Rectal smooth muscle tissue (tissue), 1 donor: Measurements from ENCODE around the gene USP28.
A peak's percentile ranks its signal among the peaks of the same experiment; 100 is the strongest.
"Not testable (repeated sequence)": the region's sequence is repeated elsewhere in the genome, so short reads cannot be mapped to it uniquely, and the experiment has no call there.

Source experiments
- H3K27ac ChIP-seq: one replicate; pipeline ENCODE4 v1.7.0; 2013; ENCODE audit warnings: low read depth, low read length, inconsistent platforms
- H3K27me3 ChIP-seq: one replicate; pipeline ENCODE4 v1.7.0; 2013; ENCODE audit warnings: low read length; ENCODE audit not compliant: control insufficient read depth, insufficient read depth
- H3K36me3 ChIP-seq: one replicate; pipeline ENCODE4 v1.7.0; 2013; ENCODE audit warnings: low read length; ENCODE audit not compliant: control insufficient read depth, insufficient read depth
- H3K4me1 ChIP-seq: one replicate; pipeline ENCODE4 v1.7.0; 2013; ENCODE audit warnings: low read length; ENCODE audit not compliant: control insufficient read depth, insufficient read depth
- H3K4me3 ChIP-seq: one replicate; pipeline ENCODE4 v1.7.0; 2013; ENCODE audit warnings: low read length
- H3K9ac ChIP-seq: one replicate; pipeline ENCODE4 v1.7.0; 2013; ENCODE audit warnings: low read length

Gene USP28, protein sequence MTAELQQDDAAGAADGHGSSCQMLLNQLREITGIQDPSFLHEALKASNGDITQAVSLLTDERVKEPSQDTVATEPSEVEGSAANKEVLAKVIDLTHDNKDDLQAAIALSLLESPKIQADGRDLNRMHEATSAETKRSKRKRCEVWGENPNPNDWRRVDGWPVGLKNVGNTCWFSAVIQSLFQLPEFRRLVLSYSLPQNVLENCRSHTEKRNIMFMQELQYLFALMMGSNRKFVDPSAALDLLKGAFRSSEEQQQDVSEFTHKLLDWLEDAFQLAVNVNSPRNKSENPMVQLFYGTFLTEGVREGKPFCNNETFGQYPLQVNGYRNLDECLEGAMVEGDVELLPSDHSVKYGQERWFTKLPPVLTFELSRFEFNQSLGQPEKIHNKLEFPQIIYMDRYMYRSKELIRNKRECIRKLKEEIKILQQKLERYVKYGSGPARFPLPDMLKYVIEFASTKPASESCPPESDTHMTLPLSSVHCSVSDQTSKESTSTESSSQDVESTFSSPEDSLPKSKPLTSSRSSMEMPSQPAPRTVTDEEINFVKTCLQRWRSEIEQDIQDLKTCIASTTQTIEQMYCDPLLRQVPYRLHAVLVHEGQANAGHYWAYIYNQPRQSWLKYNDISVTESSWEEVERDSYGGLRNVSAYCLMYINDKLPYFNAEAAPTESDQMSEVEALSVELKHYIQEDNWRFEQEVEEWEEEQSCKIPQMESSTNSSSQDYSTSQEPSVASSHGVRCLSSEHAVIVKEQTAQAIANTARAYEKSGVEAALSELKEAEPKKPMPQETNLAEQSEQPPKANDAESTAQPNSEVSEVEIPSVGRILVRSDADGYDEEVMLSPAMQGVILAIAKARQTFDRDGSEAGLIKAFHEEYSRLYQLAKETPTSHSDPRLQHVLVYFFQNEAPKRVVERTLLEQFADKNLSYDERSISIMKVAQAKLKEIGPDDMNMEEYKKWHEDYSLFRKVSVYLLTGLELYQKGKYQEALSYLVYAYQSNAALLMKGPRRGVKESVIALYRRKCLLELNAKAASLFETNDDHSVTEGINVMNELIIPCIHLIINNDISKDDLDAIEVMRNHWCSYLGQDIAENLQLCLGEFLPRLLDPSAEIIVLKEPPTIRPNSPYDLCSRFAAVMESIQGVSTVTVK

DNA sequence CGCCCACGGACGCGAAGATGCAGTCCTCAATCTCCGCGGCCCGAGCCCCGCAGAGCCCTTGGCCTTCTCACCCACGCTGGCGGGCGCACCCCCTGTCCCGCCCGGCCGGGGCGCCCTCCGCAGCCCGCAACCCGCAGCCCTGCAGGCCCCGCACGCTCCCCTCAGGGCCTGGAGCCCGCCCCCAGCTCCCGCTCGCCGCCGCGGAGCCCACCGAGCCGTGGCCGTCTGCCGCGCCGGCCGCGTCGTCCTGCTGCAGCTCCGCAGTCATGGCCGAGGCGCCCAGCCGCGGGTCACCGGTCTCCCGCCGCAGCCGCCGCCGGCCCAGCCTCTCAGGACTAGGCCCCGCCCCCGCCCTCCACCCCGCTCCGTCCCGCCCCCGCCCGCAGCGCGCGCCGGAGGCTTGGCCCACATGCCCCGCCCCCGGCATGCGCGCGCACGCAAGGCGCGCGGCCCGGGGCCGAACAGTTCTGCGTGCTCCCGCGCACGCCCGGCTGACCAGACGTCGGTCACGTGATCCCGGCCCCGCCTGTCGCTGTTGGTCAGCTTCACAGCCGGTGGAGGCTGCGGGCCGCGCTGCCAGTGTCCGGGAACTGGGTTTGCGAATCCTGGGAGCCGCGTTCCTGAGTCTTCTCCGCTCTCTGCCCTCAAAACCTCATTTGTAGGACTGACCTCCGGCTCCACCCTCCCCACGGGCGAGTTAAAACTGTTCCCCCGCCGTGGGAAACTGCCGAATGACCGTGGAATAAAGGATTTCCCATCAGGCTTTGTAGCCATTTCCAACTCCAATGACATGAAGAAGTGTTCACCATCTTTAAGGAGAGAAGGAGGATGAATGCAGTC lies at the start of gene USP28:
USP28 (minus strand) TSS at position 339 of the 840 bp plus-strand sequence; CDS start at position 268, 71 bp downstream.
- H3K4me1 ChIP-seq: peaks cover 14% of the 10 kb centered on the region
- H3K9ac ChIP-seq: peak within 1 kb of the TSS; percentile 80
- no peaks in the 10 kb centered on the region for H3K27me3 ChIP-seq
- peak within 1 kb of the TSS; percentile 82 for H3K4me3 ChIP-seq
- no peaks in the 10 kb centered on the region for H3K36me3 ChIP-seq
- peak within 1 kb of the TSS; percentile 97 for H3K27ac ChIP-seq

DNA sequence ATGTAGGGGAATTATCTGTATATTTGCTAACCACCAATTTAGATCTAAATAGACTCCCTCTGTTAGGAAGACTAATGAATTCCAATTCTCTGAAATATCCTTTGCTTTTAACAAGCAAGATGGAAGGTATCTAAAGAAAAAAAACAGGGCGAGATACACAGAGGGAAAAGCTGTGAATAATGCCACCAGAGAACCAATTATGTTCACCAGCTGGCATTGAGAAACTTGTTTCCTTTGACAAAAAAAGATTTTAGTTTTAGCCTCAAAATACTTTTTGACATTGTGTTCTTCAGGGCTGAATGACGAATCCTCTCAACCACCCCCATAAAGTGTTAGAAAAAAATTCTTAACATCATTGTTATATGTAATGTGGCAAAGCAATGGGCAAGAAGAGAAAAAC lies 48.2 kb upstream of the USP28 start:
- Histone ChIP-seq H3K4me3 (no peak overlapping the region), H3K4me1 (no peaks in the 10 kb centered on the region), H3K27me3 (no peaks in the 10 kb centered on the region), H3K9ac (no peak overlapping the region), H3K27ac (no peak overlapping the region), H3K36me3 (no peaks in the 10 kb centered on the region)

DNA sequence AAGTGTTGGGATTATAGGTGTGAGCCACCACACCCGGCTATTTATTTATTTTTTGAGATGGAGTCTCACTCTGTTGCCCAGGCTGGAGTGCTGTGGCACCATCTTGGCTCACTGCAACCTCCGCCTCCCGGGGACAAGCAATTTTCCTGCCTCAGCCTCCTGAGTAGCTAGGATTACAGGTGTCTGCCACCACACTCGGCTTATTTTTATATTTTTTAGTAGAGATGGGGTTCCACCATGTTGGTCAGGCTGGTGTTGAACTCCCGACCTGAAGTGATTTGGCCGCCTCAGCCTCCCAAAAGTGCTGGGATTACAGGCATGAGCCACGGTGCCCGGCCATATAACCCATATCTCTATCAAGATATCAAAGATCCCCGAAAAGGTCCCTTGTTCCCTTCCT lies 36.1 kb upstream of the USP28 start:
- H3K4me3 ChIP-seq, H3K9ac ChIP-seq, H3K36me3 ChIP-seq, H3K27me3 ChIP-seq, H3K27ac ChIP-seq, H3K4me1 ChIP-seq: not testable (repeated sequence)

DNA sequence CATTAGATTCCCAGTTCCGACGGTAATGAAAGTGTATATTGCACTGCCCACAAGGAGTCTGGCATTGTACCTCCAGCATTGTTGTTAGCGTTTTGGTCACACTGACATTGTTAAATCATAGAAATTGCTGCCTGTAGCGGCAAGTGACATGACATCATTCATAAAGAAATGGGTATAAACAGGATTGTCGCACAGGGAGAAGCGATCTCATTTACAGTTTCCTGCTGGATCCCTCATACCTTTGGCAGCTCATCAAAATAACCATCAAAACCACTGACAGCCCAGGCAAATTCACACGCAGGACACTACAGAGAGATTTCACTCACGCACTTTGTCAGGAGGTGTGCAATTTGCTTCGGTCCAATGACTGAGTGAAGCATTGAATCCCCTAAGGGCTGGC lies 32.7 kb upstream of the USP28 start:
- H3K27me3 ChIP-seq: no peaks in the 10 kb centered on the region
- no peak overlapping the region for H3K27ac ChIP-seq
- H3K4me1 ChIP-seq: peaks cover 5% of the 10 kb centered on the region
- no peak overlapping the region for H3K9ac ChIP-seq
- H3K36me3 ChIP-seq: no peaks in the 10 kb centered on the region
- H3K4me3 ChIP-seq: no peak overlapping the region

DNA sequence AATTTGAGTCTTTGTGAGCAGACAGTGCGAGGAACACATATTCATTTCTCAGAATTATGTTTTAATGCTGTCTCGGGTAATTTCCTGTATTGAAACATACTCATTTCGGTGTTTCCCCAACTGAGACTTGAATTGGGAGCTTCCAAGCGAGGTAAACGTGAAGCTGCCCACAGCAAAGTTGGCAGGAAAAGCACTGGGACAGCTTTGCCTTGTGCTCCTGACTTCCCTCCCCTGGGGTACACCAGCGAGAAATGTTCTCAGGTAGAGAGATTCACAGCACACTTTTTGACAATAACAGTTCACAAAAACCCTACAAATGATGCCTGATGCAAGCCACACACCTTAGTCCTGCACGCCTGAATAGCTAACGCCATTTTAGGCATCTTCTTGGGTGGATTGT lies 32.3 kb upstream of the USP28 start:
- Histone ChIP-seq H3K4me3 (no peak overlapping the region), H3K27me3 (no peaks in the 10 kb centered on the region), H3K9ac (no peak overlapping the region), H3K4me1 (peaks cover 5% of the 10 kb centered on the region), H3K27ac (no peak overlapping the region), H3K36me3 (no peaks in the 10 kb centered on the region)

DNA sequence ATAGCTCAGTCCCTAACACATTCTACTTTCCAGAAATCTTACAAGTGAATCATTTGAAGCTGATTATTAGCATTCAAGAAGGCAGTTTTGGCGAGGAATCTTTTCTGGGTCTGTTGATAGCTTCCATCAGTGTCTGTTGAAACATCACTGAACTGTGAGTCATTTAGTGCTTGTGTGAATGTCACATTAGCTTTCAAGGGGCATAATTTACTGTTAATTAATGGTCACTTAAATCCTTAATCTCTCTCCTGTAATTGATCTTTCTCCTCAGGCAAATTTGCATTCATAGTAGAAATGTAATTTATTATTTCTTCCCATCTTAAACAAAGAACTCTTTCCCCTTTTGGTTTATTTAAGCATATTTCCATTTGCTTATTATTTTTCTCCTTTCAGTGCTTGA lies 31.8 kb upstream of the USP28 start:
- Histone ChIP-seq H3K9ac (no peak overlapping the region), H3K27ac (no peak overlapping the region), H3K27me3 (no peaks in the 10 kb centered on the region), H3K36me3 (no peaks in the 10 kb centered on the region), H3K4me3 (no peak overlapping the region), H3K4me1 (peaks cover 5% of the 10 kb centered on the region)

DNA sequence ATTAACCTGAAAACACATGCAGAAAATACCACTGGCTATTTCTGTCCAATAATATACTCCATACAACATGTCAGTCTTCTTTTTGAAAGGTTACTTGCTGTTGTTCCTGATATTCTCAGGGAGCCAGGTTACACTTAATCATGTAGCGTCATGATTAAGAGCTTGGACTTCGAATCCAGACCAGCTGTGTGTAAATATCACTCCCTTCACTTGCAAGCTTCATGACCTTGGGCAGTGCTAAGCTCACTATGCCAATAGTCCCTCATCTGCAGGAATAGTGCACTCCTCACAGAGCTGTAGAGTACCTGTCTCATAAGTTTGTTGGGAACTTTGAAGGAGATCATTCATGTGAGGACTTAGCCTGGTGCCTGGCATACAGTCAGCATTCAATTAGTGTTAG lies 31.1 kb upstream of the USP28 start:
- H3K36me3 ChIP-seq: no peaks in the 10 kb centered on the region
- H3K9ac ChIP-seq: no peak overlapping the region
- no peaks in the 10 kb centered on the region for H3K27me3 ChIP-seq
- H3K4me1 ChIP-seq: peaks cover 5% of the 10 kb centered on the region
- H3K27ac ChIP-seq: no peak overlapping the region
- no peak overlapping the region for H3K4me3 ChIP-seq

DNA sequence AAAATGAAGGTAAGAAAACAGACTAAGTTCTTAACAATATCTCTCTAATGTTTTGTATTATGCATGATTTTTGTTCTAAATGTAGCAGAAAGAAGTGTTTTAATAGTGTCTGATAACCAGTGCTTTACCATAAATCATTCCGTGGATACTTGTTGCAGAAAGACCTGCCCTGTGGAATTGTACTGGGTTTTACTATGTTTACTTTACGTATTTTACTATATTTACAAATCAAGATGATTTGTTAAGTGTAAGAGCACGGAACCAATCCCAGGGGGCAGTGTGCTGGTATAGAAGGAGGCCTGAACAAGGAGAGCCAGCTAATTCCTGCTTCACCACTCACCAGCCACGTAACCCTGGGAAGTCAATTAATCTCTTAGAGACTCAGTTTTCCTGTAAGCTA lies 30.7 kb upstream of the USP28 start:
- Histone ChIP-seq H3K4me1 (peaks cover 5% of the 10 kb centered on the region), H3K4me3 (no peak overlapping the region), H3K27ac (no peak overlapping the region), H3K9ac (no peak overlapping the region), H3K27me3 (no peaks in the 10 kb centered on the region), H3K36me3 (no peaks in the 10 kb centered on the region)

DNA sequence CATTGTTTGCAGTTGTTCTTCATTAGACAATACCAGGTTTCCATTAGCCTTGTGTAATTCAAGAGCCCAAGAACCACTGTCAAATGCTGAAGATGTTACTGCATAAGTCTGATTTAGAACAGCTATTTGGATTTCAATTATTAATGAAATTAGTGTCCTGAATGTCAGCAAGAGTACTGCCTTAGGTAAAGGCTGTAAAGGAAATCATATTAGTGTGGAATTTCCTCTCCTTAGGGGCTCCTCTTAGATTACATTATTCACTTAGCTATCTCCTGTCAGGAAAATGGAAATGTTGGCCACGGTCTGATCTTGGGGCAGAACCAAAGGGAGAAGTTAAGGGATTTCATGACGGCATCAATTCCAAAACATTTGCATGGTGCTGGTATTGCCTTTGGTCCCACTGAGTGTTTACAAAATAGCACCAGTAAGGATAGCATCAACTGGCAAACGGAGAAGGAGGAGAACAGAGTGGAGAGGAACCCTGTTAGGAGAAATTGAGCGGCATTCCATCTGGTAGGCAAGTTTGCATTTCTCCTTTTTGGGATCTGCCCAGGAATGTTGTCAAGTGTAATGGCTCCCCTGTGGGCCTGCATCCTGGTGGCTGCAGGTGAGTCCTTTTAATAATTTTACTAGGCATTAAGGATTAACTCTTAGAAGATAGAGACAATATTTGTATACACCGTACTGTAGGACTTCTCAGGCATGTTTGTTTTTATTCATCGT lies 29.2 kb upstream of the USP28 start, which contains the start of gene HTR3B:
HTR3B (plus strand) TSS at position 418 of the 723 bp plus-strand sequence; CDS start at position 556, 138 bp downstream.
- no peak within 1 kb of the TSS for H3K9ac ChIP-seq
- peaks cover 5% of the 10 kb centered on the region for H3K4me1 ChIP-seq
- no peaks in the 10 kb centered on the region for H3K27me3 ChIP-seq
- H3K36me3 ChIP-seq: no peaks in the 10 kb centered on the region
- no peak within 1 kb of the TSS for H3K4me3 ChIP-seq
- H3K27ac ChIP-seq: no peak within 1 kb of the TSS

DNA sequence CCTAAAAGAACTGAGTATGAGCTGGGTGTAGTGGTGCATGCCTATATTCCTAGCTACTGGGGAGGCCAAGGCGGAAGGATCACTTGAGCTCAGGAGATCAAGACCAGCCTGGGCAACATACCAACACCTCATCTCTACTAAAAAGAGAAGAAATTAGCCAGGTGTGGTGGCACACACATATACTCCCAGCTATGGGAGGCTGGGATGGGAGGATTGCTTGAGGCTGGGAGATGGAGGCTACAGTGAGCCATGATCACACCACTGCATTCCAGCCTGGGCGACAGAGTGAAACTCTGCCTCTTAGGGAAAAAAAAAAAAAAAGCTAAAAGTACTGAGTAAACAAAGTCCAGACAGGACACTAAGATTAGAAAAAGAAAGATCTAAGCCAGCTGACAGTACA lies 25.8 kb upstream of the USP28 start:
- no peak overlapping the region for H3K9ac ChIP-seq

DNA sequence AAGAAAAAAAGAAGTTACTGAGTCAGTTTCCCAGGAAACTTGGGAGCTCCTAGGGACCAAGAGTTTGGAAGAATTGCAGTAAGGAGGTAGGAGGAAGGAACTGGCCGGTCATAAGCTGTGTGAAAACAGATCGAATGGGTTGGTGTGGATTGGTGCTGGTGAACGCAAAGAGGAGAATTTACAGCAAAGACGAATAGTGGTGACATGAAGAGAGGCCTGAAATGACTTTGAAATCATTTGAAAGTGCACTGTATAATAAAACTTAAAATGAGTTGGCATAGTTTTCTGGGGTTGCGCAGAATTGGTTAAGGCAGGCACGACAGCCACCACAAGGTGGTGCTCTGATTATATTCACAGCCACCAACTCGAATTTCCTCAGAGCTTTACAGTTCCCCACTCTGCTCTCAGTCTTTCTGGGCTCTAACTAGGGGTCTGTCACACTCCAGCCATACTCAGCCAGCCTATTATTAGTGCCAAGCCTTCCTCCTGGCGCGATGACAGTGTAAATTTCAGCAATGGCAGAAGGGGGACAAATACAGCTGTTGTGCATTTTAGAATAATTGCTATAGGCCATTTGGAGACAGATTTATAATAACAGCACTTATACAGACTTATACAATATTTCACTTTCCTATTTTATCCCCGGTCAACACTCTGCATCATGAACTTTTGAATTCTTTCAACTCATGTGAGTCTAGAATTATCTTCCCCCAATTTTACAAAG lies 20.9 kb upstream of the USP28 start:
- no peak overlapping the region for H3K9ac ChIP-seq
- no peak overlapping the region for H3K27ac ChIP-seq
- H3K4me3 ChIP-seq: no peak overlapping the region
- H3K4me1 ChIP-seq: no peaks in the 10 kb centered on the region
- no peaks in the 10 kb centered on the region for H3K36me3 ChIP-seq
- no peaks in the 10 kb centered on the region for H3K27me3 ChIP-seq

More for the DNA sequence above, 25.8 kb upstream of the USP28 start:
- Histone ChIP-seq H3K4me3 (no peak overlapping the region), H3K27me3 (no peaks in the 10 kb centered on the region), H3K36me3 (no peaks in the 10 kb centered on the region), H3K4me1 (peaks cover under 1% of the 10 kb centered on the region), H3K27ac (no peak overlapping the region)
